Sigmoid colon (tissue), 4 donors: Measurements from ENCODE around the gene CARTPT.

ENCODE experiments used
- EP300 ChIP-seq, 4 donors: sonication (generic); formaldehyde crosslinking; IDR thresholded peaks; one replicate each; pipeline ENCODE4 v1.6.1; 2017; ENCODE audit warnings: antibody characterized with exemption in 4 of 4
- POLR2A ChIP-seq, 2 donors: fragments of 450-650 bp; IDR thresholded peaks; one replicate each; pipeline ENCODE4 v1.6.1; 2016; ENCODE audit warnings: antibody characterized with exemption in 2 of 2, mild to moderate bottlenecking in 2 of 2, moderate library complexity in 2 of 2
- TF ChIP-seq, protein P1 (sequence below), 4 experiments: fragments of 450-650 bp in 3 of 4; fragments of 200-600 bp in 1 of 4; IDR thresholded peaks; one replicate each; pipeline ENCODE4 v1.5.1; 2016 to 2019; ENCODE audit warnings: antibody characterized with exemption in 4 of 4, mild to moderate bottlenecking in 3 of 4, moderate library complexity in 2 of 4

DNA sequence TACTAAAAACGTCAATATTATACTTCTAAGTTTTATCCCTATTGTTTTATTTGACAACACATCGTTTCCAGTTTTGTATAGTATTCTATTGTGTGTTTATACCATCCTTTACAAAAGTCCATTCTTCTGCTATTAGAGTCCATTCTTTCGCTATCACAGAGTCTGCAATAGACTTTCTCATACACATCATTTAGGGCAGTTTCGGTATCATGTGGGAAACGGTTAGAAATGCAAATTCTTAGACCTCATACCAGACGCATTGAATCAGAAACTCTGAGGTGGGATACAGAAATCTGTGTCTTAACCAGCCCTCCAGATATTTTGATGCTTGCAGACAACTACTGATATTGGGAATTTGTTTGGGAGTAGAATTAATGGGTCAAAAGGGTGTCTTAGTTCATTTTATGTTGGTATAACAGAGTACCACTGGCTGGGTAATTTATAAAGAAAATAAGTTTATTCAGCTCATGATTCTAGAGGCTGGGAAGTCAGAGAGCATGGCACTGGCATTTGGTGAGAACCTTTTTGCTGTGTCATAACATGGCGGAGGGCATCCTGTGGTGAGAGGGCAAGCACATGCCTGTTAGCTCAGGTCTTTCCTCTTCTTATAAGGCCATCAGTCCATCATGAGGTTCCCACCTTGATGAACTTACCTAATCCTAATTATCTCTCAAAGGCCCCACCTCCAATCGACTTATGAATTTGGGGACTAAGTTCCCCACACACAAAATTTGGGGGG is 21.1 kb downstream of the CARTPT start:
- TF ChIP-seq, protein P1, sequence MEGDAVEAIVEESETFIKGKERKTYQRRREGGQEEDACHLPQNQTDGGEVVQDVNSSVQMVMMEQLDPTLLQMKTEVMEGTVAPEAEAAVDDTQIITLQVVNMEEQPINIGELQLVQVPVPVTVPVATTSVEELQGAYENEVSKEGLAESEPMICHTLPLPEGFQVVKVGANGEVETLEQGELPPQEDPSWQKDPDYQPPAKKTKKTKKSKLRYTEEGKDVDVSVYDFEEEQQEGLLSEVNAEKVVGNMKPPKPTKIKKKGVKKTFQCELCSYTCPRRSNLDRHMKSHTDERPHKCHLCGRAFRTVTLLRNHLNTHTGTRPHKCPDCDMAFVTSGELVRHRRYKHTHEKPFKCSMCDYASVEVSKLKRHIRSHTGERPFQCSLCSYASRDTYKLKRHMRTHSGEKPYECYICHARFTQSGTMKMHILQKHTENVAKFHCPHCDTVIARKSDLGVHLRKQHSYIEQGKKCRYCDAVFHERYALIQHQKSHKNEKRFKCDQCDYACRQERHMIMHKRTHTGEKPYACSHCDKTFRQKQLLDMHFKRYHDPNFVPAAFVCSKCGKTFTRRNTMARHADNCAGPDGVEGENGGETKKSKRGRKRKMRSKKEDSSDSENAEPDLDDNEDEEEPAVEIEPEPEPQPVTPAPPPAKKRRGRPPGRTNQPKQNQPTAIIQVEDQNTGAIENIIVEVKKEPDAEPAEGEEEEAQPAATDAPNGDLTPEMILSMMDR (IDR thresholded peaks at IDR 0.05) = no peak
- no peak for TF ChIP-seq POLR2A (IDR thresholded peaks at IDR 0.05)
- TF ChIP-seq EP300 (IDR thresholded peaks at IDR 0.05) = no peak
